ENCODE data around the gene HOXA13. TPM values are rescaled to one million over a fixed set of nuclear protein-coding genes. Genes with fewer than 3 reads are reported as not detected.
A peak's percentile ranks its signal among the peaks of the same experiment; 100 is the strongest.

Gene HOXA13
- total RNA-seq, 2 experiments from 2014 or later = not detected

GRCh38 chr7:27243340-27244163 lies 43.7 kb upstream of the HOXA13 start:
- Mint-ChIP-seq H3K9me3 (ENCODE audit: low read depth) (no peaks in the 10 kb centered on the region), H3K27ac (no peak overlapping the region), H3K36me3 (ENCODE audit: low read depth) (no peaks in the 10 kb centered on the region), H3K27me3 (peaks cover 73% of the 10 kb centered on the region), H3K4me3 (peak overlapping the region; percentile 33), H3K4me1 (peaks cover 18% of the 10 kb centered on the region)
- DNase-seq (no peak), ATAC-seq (no peak)
- intact Hi-C loops (cut with DNase I, micrococcal nuclease) = loop anchor here (2.0 to 5.0 kb wide), 4 partner anchors 39 to 1386 kb away; partner anchors contain the start of gene HOXA1 (in 1 of the 2)
- ChIA-PET CTCF (interaction anchor here (0.6 to 1.1 kb wide), 3 partner anchors 18 to 694 kb away, joined by 3 read pairs; no protein-coding TSS in a partner anchor), POLR2A (no interaction called here)

GRCh38 chr7:27242555-27243339 lies 42.9 kb upstream of the HOXA13 start, which contains the start of gene EVX1:
EVX1 (plus strand) TSS chr7:27242802; CDS start chr7:27243031, 229 bp downstream.
- intact Hi-C loops (cut with DNase I, micrococcal nuclease) = loop anchor here (5.0 kb wide), 3 partner anchors 45 to 1385 kb away; partner anchors contain the start of gene HOXA1 (in 1 of the 2)
- DNase-seq (peak; percentile 77), ATAC-seq (peak; percentile 56)
- ChIA-PET CTCF (interaction anchor here (0.6 to 2.8 kb wide), 13 partner anchors 8 to 1087 kb away, joined by 3 to 13 read pairs (median 3); no protein-coding TSS in a partner anchor), POLR2A (interaction anchor here (0.7 kb wide), 1 partner anchor 90 kb away, joined by 3 read pairs; no protein-coding TSS in a partner anchor)
- H3K9me3 Mint-ChIP-seq (ENCODE audit: low read depth) = no peaks in the 10 kb centered on the region
- H3K27ac Mint-ChIP-seq = no peak within 1 kb of the TSS
- no peaks in the 10 kb centered on the region for H3K36me3 Mint-ChIP-seq (ENCODE audit: low read depth)
- H3K27me3 Mint-ChIP-seq = peaks cover 74% of the 10 kb centered on the region
- peak within 1 kb of the TSS; percentile 33 for H3K4me3 Mint-ChIP-seq
- H3K4me1 Mint-ChIP-seq = peaks cover 18% of the 10 kb centered on the region

DNA sequence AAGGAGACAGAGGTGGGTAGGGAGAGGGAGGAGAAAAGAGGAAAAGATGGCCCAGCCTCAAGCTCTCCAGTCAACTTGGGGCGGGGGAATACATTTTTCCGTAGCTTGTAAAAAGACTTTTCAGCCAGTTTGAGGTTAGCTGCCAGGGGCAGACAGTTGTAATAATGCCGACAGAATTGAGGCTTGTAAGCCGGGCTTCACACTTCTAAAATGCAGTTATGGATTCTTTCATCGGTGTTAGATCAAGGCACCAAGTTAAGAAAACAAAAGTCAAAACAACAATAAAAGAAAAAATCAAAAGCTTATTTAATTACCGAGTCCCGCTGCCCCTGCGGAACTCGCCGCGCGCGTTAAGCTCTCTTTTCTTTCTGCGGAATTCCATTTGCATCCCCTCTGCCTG lies 42.3 kb upstream of the HOXA13 start:
- ATAC-seq (no peak), DNase-seq (no peak)
- peaks cover 18% of the 10 kb centered on the region for H3K4me1 Mint-ChIP-seq
- H3K36me3 Mint-ChIP-seq (ENCODE audit: low read depth) = no peaks in the 10 kb centered on the region
- H3K27me3 Mint-ChIP-seq = peaks cover 68% of the 10 kb centered on the region
- POLR2A ChIA-PET = interaction anchor here (0.7 kb wide), 1 partner anchor 89 kb away, joined by 3 read pairs; no protein-coding TSS in a partner anchor
- intact Hi-C loops (cut with DNase I, micrococcal nuclease) = loop anchor here (5.0 kb wide), 3 partner anchors 45 to 1385 kb away; partner anchors contain the start of gene HOXA1 (in 1 of the 2)
- peak overlapping the region; percentile 12 for H3K4me3 Mint-ChIP-seq
- CTCF ChIA-PET = interaction anchor here (0.6 to 2.8 kb wide), 11 partner anchors 9 to 695 kb away, joined by 3 to 13 read pairs (median 3); no protein-coding TSS in a partner anchor
- H3K27ac Mint-ChIP-seq = no peak overlapping the region
- no peaks in the 10 kb centered on the region for H3K9me3 Mint-ChIP-seq (ENCODE audit: low read depth)

DNA sequence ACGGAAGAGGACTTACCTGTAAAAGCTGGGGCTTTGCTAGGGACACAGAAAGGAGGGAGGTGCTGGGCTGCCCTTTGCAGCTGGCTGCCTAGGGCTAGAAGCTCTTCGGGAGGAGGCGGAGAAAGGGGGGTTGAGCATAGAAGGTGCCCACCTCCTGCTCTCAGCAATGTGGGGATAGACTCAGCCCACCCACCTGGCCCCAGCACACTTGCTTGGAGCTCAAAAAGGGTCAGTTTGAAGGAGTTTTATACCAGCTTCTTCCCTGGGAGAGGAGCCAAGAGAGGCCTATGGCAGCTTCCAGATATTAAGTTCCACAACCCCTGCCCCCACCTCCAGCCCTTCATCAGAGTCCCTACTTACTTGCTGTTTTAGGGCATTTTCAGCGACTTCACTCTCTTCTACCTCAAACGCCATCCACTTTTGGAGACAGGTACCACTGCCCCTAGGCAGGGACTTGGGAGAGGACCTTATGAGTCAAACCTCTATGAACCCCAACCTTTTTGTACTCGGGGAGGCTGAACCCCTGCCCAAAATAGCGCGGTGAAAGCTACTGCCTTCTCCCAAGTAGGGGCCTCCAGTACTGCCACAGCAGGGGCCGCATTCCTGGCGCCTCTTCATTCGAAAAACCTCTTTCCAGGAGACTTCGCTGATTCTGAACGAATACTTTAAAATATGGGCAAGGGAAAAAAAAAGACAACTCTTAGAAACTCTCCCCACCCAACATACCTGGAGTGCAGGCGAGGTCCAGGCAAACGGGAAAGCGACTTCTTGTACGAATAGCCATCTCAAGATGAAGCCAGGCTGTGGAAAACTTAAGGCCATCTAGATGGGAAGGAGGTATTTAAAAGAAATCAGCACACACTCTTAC lies 41.5 kb upstream of the HOXA13 start:
- H3K27me3 Mint-ChIP-seq = peaks cover 67% of the 10 kb centered on the region
- no peak overlapping the region for H3K27ac Mint-ChIP-seq
- ChIA-PET POLR2A (interaction anchor here (0.7 kb wide), 1 partner anchor 88 kb away, joined by 3 read pairs; no protein-coding TSS in a partner anchor), CTCF (interaction anchor here (0.6 to 2.8 kb wide), 14 partner anchors 8 to 679 kb away, joined by 3 to 13 read pairs (median 4); no protein-coding TSS in a partner anchor)
- no peaks in the 10 kb centered on the region for H3K36me3 Mint-ChIP-seq (ENCODE audit: low read depth)
- DNase-seq (no peak), ATAC-seq (no peak)
- intact Hi-C loops (cut with DNase I, micrococcal nuclease) = loop anchor here (5.0 kb wide), 3 partner anchors 44 to 1384 kb away; partner anchors contain the start of gene HOXA1 (in 1 of the 2)
- H3K4me1 Mint-ChIP-seq = peaks cover 18% of the 10 kb centered on the region
- no peaks in the 10 kb centered on the region for H3K9me3 Mint-ChIP-seq (ENCODE audit: low read depth)
- H3K4me3 Mint-ChIP-seq = no peak overlapping the region

GRCh38 chr7:27240015-27240731 lies 40.3 kb upstream of the HOXA13 start:
- H3K4me3 Mint-ChIP-seq = no peak overlapping the region
- intact Hi-C loops (cut with DNase I, micrococcal nuclease) = loop anchor here (1.0 to 5.0 kb wide), 4 partner anchors 43 to 1383 kb away; partner anchors contain the start of gene HOXA1 (in 1 of the 2)
- ATAC-seq = no peak

DNA sequence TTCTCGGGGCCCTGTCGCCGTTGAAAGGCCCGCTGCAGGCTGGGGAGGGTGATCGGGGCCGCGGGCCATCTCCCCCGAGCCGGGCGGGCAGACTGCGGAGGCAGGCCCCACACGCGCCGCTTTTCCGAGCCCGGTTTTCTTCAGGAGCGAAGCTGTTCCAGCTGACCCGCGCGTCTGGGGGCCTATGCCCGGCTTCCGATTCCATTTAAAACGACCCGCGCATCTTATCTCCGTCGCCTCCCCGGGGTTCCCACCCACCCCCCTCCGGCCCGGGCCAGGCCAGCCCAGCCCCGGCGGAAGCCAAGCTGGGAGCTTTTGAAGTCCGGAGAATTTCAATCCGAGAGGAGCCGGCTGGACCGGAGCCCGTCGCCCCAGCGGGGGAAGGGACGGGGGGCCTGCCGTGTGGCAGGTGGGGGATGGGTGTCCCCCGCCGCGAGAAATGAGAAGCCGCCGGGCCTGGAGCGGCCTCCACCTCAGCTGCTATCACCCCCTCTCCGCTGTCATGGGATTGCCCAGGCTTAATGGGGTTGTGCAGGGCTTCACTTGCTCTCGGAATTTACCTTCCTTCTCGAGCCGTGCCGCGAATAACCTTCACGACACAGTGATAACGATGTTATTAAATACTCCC lies 39.6 kb upstream of the HOXA13 start:
- H3K27ac Mint-ChIP-seq = no peak overlapping the region
- no peak overlapping the region for H3K4me3 Mint-ChIP-seq
- H3K27me3 Mint-ChIP-seq = peaks cover 66% of the 10 kb centered on the region
- no peak for ATAC-seq
- DNase-seq = peak; percentile 20
- ChIA-PET POLR2A (interaction anchor here (0.7 kb wide), 1 partner anchor 1972 kb away, joined by 3 read pairs; no protein-coding TSS in a partner anchor), CTCF (interaction anchor here (0.7 to 1.3 kb wide), 2 partner anchors 9 to 47 kb away, joined by 3 to 4 read pairs; no protein-coding TSS in a partner anchor)
- no peaks in the 10 kb centered on the region for H3K9me3 Mint-ChIP-seq (ENCODE audit: low read depth)
- intact Hi-C loops (cut with DNase I, micrococcal nuclease) = loop anchor here (1.0 to 5.0 kb wide), 4 partner anchors 42 to 1382 kb away; partner anchors contain the start of gene HOXA1 (in 1 of the 2)
- H3K36me3 Mint-ChIP-seq (ENCODE audit: low read depth) = no peaks in the 10 kb centered on the region
- H3K4me1 Mint-ChIP-seq = peaks cover 22% of the 10 kb centered on the region

More at GRCh38 chr7:27240015-27240731, 40.3 kb upstream of the HOXA13 start:
- Mint-ChIP-seq H3K36me3 (ENCODE audit: low read depth) (no peaks in the 10 kb centered on the region), H3K27ac (no peak overlapping the region), H3K27me3 (peaks cover 70% of the 10 kb centered on the region), H3K4me1 (peaks cover 22% of the 10 kb centered on the region), H3K9me3 (ENCODE audit: low read depth) (no peaks in the 10 kb centered on the region)
- DNase-seq = no peak
- ChIA-PET POLR2A (interaction anchor here (0.7 kb wide), 1 partner anchor 1972 kb away, joined by 3 read pairs; no protein-coding TSS in a partner anchor), CTCF (interaction anchor here (0.7 to 2.8 kb wide), 5 partner anchors 9 to 90 kb away, joined by 3 to 13 read pairs (median 4); no protein-coding TSS in a partner anchor)

GRCh38 chr7:27238979-27239386 lies 39.1 kb upstream of the HOXA13 start:
- Mint-ChIP-seq H3K4me3 (no peak overlapping the region), H3K4me1 (peaks cover 22% of the 10 kb centered on the region), H3K9me3 (ENCODE audit: low read depth) (no peaks in the 10 kb centered on the region), H3K27ac (no peak overlapping the region), H3K36me3 (ENCODE audit: low read depth) (no peaks in the 10 kb centered on the region), H3K27me3 (peaks cover 66% of the 10 kb centered on the region)
- no peak for DNase-seq
- ChIA-PET CTCF (interaction anchor here (1.3 to 1.4 kb wide), 2 partner anchors 10 to 61 kb away, joined by 4 read pairs; no protein-coding TSS in a partner anchor), POLR2A (no interaction called here)
- intact Hi-C loops (cut with DNase I, micrococcal nuclease) = no loop called here
- no peak for ATAC-seq

GRCh38 chr7:27237735-27238334 lies 37.9 kb upstream of the HOXA13 start:
- Mint-ChIP-seq H3K4me3 (no peak overlapping the region), H3K27ac (no peak overlapping the region), H3K9me3 (ENCODE audit: low read depth) (no peaks in the 10 kb centered on the region), H3K4me1 (peaks cover 17% of the 10 kb centered on the region), H3K36me3 (ENCODE audit: low read depth) (no peaks in the 10 kb centered on the region), H3K27me3 (peaks cover 69% of the 10 kb centered on the region)
- no peak for DNase-seq
- intact Hi-C loops (cut with DNase I, micrococcal nuclease) = no loop called here
- ChIA-PET POLR2A (no interaction called here), CTCF (interaction anchor here (0.6 to 1.4 kb wide), 4 partner anchors 10 to 809 kb away, joined by 3 to 4 read pairs (median 4); no protein-coding TSS in a partner anchor)
- ATAC-seq = peak; percentile 77

Data from activated CD4-positive, alpha-beta T cell treated with anti-CD3 and anti-CD28 coated beads for 36 hours (primary cell).